Neutrophil (primary cell): Measurements from ENCODE around the gene NXPE3.
"Not testable (repeated sequence)": the region's sequence is repeated elsewhere in the genome, so short reads cannot be mapped to it uniquely, and the experiment has no call there.

Source experiments
- H3K27ac ChIP-seq: fragments of 200-600 bp; sonication (generic); 2 replicates; pipeline ENCODE4 v1.5.1; 2016; ENCODE audit warnings: mild to moderate bottlenecking, moderate library complexity
- H3K27me3 ChIP-seq: fragments of 200-600 bp; sonication (generic); 2 replicates; pipeline ENCODE4 v1.6.0; 2016; ENCODE audit warnings: mild to moderate bottlenecking
- H3K36me3 ChIP-seq: fragments of 200-600 bp; sonication (generic); 2 replicates; pipeline ENCODE4 v1.5.1; 2017
- H3K4me1 ChIP-seq, 2 experiments: fragments of 200-600 bp in 1 of 2; sonication (generic) in 1 of 2; 1 replicate in 1 of 2; 2 replicates in 1 of 2; pipeline versions ENCODE4 v1.5.1 to v1.6.1; 2013 to 2016; ENCODE audit warnings: low read depth in 1 of 2, low read length in 1 of 2, mild to moderate bottlenecking in 1 of 2, moderate library complexity in 1 of 2; ENCODE audit not compliant: control insufficient read depth in 1 of 2, insufficient read depth in 1 of 2
- H3K4me3 ChIP-seq, 2 experiments: fragments of 200-600 bp in 1 of 2; sonication (generic) in 1 of 2; 1 replicate in 1 of 2; 2 replicates in 1 of 2; pipeline ENCODE4 v1.5.1; 2013 to 2016; ENCODE audit warnings: low read depth in 1 of 2, low read length in 1 of 2, mild to moderate bottlenecking in 1 of 2, moderate library complexity in 1 of 2
- H3K9me3 ChIP-seq: fragments of 200-600 bp; sonication (generic); 2 replicates; pipeline ENCODE4 v1.5.1; 2016
- CTCF ChIP-seq: fragments of 200-600 bp; sonication (generic); IDR thresholded peaks from 2 replicates; pipeline ENCODE4 v1.5.1; 2016; ENCODE audit warnings: antibody characterized with exemption

The NXPE3 gene

GRCh38 chr3:101744811-101745210, 34.2 kb upstream of the NXPE3 start:
- Histone ChIP-seq H3K4me3 (no peak overlapping the region), H3K9me3 (no peaks in the 10 kb centered on the region), H3K4me1 (peaks cover 0 to 7% of the 10 kb centered on the region in 2 experiments), H3K27ac (no peak overlapping the region), H3K36me3 (no peaks in the 10 kb centered on the region), H3K27me3 (no peaks in the 10 kb centered on the region)
- TF ChIP-seq CTCF: no peak

GRCh38 chr3:101745934-101746333, 33.1 kb upstream of the NXPE3 start:
- not testable (repeated sequence) for H3K27ac ChIP-seq, H3K27me3 ChIP-seq, H3K36me3 ChIP-seq, H3K4me1 ChIP-seq, H3K9me3 ChIP-seq, H3K4me3 ChIP-seq

- H3K9me3 ChIP-seq, H3K4me1 ChIP-seq, H3K27me3 ChIP-seq, H3K27ac ChIP-seq, H3K4me3 ChIP-seq: not testable (repeated sequence)
- H3K36me3 ChIP-seq: peaks cover 19% of the 10 kb centered on the region
Observed at GRCh38 chr3:101753386-101754113, 25.5 kb upstream of the NXPE3 start.

GRCh38 chr3:101758224-101758623, 20.8 kb upstream of the NXPE3 start:
- Histone ChIP-seq H3K36me3 (peaks cover 19% of the 10 kb centered on the region), H3K9me3 (no peaks in the 10 kb centered on the region), H3K4me1 (peaks cover 29 to 36% of the 10 kb centered on the region in 2 experiments), H3K27me3 (no peaks in the 10 kb centered on the region), H3K27ac (peak overlapping the region; percentile 69), H3K4me3 (no peak overlapping the region)
- TF ChIP-seq CTCF: no peak

GRCh38 chr3:101762041-101762646, 16.9 kb upstream of the NXPE3 start:
- no peaks in the 10 kb centered on the region for H3K27me3 ChIP-seq
- no peak overlapping the region for H3K27ac ChIP-seq
- peaks cover 29 to 46% of the 10 kb centered on the region in 2 experiments for H3K4me1 ChIP-seq
- no peaks in the 10 kb centered on the region for H3K9me3 ChIP-seq
- TF ChIP-seq CTCF: no peak
- H3K4me3 ChIP-seq: no peak overlapping the region
- peaks cover 13% of the 10 kb centered on the region for H3K36me3 ChIP-seq

- H3K36me3 ChIP-seq, H3K9me3 ChIP-seq, H3K4me3 ChIP-seq, H3K27me3 ChIP-seq: not testable (repeated sequence)
- Histone ChIP-seq H3K4me1 (peaks cover 39 to 46% of the 10 kb centered on the region in 2 experiments), H3K27ac (peak overlapping the region; percentile 64)
Observed at GRCh38 chr3:101777745-101778281, 1.2 kb upstream of the NXPE3 start.

GRCh38 chr3:101778385-101779046, 495 bp upstream of the NXPE3 start:
- no peaks in the 10 kb centered on the region for H3K9me3 ChIP-seq

More at GRCh38 chr3:101778385-101779046, 495 bp upstream of the NXPE3 start:
- Histone ChIP-seq H3K27me3 (no peaks in the 10 kb centered on the region), H3K36me3 (peaks cover 11% of the 10 kb centered on the region), H3K4me3 (peak overlapping the region; percentile 88 to 98), H3K4me1 (peaks cover 43 to 51% of the 10 kb centered on the region in 2 experiments), H3K27ac (peak overlapping the region; percentile 81)
- no peak for TF ChIP-seq CTCF
